Measurements from ENCODE around the gene PPIE. TPM values are rescaled to one million over a fixed set of nuclear protein-coding genes. Genes with fewer than 3 reads are reported as not detected.
"Not testable (repeated sequence)": the region's sequence is repeated elsewhere in the genome, so short reads cannot be mapped to it uniquely, and the experiment has no call there.

The PPIE gene
- total RNA-seq, 1 experiment from 2014 or later: 43.7 TPM

- no peak for DNase-seq (ENCODE audit: low spot score)
These were observed 20.1 kb downstream of the PPIE start for GRCh38 chr1:39758556-39759435.

GRCh38 chr1:39759436-39759726 is 20.7 kb downstream of the PPIE start:
- no peak for DNase-seq (ENCODE audit: low spot score)

GRCh38 chr1:39760074-39761008 is 21.7 kb downstream of the PPIE start:
- no peak for DNase-seq (ENCODE audit: low spot score)

DNA sequence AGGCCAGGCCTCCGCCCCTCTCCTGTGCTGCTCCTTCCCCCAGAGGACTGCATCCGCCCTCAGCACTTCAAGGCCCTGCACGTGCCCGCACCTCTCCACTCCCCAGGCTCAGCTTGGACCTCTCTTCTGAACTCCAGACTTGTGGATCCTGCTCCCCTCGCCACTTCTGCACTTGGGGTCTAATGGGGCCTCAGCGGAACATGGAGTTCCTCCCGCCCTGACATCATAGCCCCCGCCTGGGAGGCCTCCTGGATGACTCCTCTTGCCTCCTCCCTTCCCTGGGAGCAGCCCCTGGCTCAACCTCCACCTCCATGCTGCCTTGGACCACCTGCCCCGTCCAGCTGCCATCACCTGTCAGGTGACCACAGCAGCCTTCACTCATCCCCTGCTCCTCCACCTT is 22.3 kb downstream of the PPIE start:
- no peak for DNase-seq (ENCODE audit: low spot score)

- no peak for DNase-seq (ENCODE audit: low spot score)
These were observed 23.0 kb downstream of the PPIE start for GRCh38 chr1:39761557-39762260.

GRCh38 chr1:39762550-39763540 is 24.2 kb downstream of the PPIE start:
- DNase-seq (ENCODE audit: low spot score): no peak

GRCh38 chr1:39763619-39764374 is 25.1 kb downstream of the PPIE start:
- not testable (repeated sequence) for DNase-seq (ENCODE audit: low spot score)

GRCh38 chr1:39764512-39764911 is 25.8 kb downstream of the PPIE start:
- not testable (repeated sequence) for DNase-seq (ENCODE audit: low spot score)

DNA sequence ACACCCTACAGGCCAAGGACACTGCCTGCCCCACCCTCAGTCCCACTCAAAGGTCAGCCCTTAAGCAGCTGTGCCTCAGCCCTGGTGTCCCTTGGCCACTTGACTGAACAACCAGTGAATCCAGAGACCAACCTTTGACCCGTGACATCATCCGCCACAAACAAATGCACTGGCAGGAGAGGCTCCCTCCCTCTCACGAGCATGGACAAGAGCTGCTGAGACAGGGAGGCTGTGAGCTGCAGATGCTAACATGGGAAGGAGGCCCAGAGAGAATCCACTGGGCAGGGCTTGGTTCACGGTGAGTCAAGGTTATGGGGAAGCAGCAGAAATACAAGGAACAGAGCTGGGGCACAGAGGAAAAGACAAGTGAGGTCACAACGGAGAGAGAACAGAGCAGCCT is 27.8 kb downstream of the PPIE start:
- DNase-seq (ENCODE audit: low spot score): not testable (repeated sequence)

DNA sequence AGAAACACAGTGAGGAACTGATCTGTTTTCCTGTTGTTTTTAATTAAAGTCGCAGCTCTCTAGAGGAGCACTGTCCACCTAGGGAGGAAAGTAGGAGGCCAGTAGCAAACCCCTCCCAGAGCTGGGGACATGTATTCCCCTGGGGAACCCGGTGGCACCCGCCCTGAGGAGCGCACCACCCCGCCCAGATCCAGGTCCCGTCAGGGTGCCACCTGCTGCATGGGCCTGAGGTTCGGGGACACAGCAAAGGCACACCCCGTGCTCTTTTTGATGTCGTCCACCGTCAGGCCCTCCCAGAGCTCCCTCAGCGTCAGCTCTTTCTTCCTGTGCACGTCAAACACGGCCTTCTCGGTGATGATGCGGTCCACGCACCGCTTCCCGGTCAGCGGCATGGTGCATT is 30.8 kb downstream of the PPIE start:
- not testable (repeated sequence) for DNase-seq (ENCODE audit: low spot score)

- DNase-seq (ENCODE audit: low spot score): not testable (repeated sequence)
These were observed 31.7 kb downstream of the PPIE start for GRCh38 chr1:39770100-39771021.

- DNase-seq (ENCODE audit: low spot score): not testable (repeated sequence)
These were observed 32.4 kb downstream of the PPIE start, which contains the start of gene OXCT2 for GRCh38 chr1:39771022-39771532. OXCT2 (minus strand) TSS chr1:39771348; CDS start chr1:39771255, 93 bp downstream.

GRCh38 chr1:39773369-39773979 is 34.8 kb downstream of the PPIE start:
- DNase-seq (ENCODE audit: low spot score): not testable (repeated sequence)

GRCh38 chr1:39775141-39775540 is 36.5 kb downstream of the PPIE start:
- DNase-seq (ENCODE audit: low spot score): not testable (repeated sequence)

- not testable (repeated sequence) for DNase-seq (ENCODE audit: low spot score)
These were observed 37.2 kb downstream of the PPIE start for GRCh38 chr1:39775676-39776399.

GRCh38 chr1:39776400-39776713 is 37.7 kb downstream of the PPIE start:
- DNase-seq (ENCODE audit: low spot score): peak; percentile 51

GRCh38 chr1:39776886-39777285 is 38.2 kb downstream of the PPIE start:
- DNase-seq (ENCODE audit: low spot score): no peak

- DNase-seq (ENCODE audit: low spot score): peak; percentile 36
These were observed 38.6 kb downstream of the PPIE start for GRCh38 chr1:39777306-39777705.
